ENCODE data around the gene EIF4ENIF1.
"Not testable (repeated sequence)": the region's sequence is repeated elsewhere in the genome, so short reads cannot be mapped to it uniquely, and the experiment has no call there.

Gene EIF4ENIF1

DNA sequence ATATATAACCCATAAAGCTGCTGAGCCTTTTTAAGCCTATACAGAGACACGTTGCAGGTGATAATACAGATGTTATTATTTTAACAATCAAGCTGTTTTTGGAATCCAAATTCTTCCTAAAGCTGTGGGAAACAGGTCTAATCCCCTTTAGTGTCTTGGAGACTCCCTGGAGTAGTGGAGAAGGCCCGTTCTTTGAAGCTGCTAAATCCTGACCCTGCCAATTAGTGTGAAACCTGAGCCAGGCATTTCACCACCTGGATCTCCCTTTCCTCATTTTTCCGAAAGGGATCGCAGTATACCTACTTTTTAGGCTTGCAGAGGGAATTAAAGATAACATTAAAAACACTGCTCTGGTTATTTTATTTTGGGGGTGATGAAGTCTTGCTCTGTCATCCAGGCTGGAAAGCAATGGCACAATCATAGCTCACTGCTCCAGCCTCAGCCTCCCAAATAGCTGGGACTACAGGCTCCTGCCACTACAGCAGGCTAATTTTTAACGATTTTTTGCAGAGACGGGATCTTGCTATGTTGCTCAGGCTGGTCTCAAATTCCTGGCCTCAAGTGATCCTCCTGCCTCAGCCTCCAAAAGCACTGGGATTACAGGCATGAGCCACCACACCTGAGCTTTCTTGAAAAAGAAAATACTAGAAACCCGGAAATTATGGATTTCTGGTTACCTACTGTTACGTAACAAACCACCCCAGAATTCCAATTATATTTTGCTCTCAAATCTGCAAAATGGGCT is 1.7 kb upstream of the EIF4ENIF1 start:
- DNase-seq = no peak

DNA sequence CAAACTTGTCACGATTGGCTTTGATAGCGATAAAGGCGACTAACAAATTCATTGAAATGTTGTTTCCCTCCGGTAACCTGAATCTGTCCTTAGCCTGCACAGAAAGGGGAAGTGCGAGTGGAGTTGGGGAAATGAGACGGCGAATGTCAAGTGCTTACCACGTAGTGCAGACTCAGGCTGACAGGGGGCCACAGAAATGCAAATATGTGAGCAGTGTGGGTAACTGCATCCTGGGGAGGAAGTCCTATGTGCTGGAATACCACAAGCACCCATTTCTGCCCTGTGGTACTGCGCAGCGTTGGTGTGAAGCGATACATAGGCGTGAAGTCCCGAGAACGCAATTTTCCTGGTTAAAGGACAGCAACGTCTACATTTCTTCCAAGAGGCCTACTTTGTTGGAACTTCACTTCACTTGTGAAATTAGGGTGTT is 869 bp upstream of the EIF4ENIF1 start:
- no peak for DNase-seq

- no peak for DNase-seq
Observed at GRCh38 chr22:31488988-31489617, 539 bp downstream of the EIF4ENIF1 start.

DNA sequence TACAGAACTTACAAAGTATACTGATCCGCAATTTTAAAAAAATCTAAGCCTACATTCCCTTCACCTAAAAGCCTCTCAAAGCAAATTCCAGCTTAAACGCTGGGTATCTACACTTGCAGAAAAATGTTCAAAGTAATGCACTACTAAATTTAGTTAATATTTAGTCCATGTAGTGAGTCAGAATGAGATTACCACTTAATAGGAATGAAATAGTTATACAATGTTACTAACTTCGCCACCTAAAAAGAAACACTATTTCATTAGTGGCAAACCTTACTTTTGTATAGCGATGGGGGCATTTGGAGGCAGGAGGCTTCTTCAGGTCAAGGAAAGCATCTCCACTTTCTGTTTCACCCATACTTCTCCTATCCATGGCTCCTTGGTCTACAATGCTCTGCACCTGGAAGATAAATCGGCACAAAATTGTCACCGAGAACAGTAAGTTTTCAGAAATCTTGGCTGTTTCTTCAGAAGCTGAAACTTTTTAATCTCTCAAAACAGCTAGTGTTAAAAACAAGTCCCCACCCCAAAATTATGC is 1.2 kb downstream of the EIF4ENIF1 start:
- no peak for DNase-seq

GRCh38 chr22:31486951-31487350 is 2.7 kb downstream of the EIF4ENIF1 start:
- no peak for DNase-seq

GRCh38 chr22:31486369-31486768 is 3.3 kb downstream of the EIF4ENIF1 start:
- not testable (repeated sequence) for DNase-seq

DNA sequence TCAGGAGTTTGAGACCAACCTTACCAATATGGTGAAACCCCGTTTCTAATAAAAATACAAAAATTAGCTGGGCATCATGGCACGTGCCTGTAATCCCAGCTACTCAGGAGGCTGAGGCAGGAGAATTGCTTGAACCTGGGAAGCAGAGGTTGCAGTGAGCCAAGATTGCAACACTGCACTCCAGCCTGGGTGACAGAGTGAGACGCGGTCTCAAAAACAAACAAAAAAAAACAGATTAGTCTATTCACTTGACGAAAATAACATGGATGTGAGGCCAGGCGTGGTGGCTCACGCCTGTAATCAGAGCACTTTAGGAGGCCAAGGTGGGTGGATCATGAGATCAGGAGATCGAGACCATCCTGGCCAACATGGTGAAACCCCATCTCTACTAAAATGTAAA is 7.2 kb downstream of the EIF4ENIF1 start:
- DNase-seq = not testable (repeated sequence)

- no peak for DNase-seq
Observed at GRCh38 chr22:31481129-31481528, 8.5 kb downstream of the EIF4ENIF1 start.

DNA sequence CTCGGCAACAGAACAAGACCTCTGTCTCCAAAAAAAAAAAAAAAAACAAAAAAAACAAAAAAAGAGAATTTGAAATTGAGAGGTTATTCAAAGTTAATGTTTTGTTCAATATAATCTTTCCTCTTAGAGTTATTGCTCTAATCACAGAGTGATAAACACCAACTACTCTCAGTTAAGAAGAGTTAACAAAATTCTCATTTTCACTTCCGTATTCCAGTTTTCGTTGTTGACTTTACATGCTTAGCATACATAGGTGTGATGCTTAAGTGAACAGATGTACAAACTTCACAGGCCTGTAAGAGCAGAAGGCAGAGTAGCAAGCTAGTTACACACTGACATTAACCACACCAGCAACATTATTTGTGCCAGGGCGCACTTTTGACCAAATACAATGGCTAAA is 12.3 kb downstream of the EIF4ENIF1 start:
- no peak for DNase-seq

DNA sequence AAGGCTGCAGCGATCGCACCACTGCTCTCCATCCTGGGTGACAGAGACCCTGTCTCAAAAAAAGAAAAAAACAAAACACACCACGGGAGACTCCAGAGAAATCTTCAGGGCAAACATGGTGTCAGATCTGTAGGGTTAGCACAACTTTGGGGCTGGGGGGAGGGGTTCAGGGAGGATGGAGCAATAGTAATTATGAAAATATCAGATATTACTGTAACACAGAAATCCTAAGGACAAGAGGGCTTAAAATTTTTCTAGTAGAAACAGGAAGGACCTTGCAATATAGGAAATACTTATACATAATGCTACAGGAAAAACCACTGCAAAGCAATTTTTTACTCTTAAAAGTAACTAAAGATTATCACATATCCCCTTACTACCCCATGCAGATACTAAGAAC is 13.8 kb downstream of the EIF4ENIF1 start:
- no peak for DNase-seq

- DNase-seq = no peak
Observed at GRCh38 chr22:31474743-31475142, 14.9 kb downstream of the EIF4ENIF1 start.

- no peak for DNase-seq
Observed at GRCh38 chr22:31465307-31465706, 24.3 kb downstream of the EIF4ENIF1 start.

DNA sequence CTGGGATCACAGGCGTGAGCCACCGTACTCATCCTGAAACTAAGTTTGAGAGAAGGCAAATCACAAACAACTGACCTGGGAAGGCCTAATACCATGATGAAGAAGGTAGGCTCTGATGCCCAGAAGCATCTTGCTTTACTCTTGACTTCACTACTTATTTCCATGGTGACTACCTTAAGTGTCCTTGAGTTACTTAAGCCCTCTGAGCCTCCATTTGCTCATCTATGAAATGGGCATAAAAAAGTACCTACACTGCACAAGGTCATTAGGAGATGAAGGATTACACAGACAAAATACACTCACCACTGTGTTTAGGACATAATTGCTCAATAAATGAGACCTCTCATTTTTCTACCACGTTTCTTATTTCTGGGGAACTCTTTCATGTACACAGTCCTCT is 27.9 kb downstream of the EIF4ENIF1 start:
- no peak for DNase-seq

DNA sequence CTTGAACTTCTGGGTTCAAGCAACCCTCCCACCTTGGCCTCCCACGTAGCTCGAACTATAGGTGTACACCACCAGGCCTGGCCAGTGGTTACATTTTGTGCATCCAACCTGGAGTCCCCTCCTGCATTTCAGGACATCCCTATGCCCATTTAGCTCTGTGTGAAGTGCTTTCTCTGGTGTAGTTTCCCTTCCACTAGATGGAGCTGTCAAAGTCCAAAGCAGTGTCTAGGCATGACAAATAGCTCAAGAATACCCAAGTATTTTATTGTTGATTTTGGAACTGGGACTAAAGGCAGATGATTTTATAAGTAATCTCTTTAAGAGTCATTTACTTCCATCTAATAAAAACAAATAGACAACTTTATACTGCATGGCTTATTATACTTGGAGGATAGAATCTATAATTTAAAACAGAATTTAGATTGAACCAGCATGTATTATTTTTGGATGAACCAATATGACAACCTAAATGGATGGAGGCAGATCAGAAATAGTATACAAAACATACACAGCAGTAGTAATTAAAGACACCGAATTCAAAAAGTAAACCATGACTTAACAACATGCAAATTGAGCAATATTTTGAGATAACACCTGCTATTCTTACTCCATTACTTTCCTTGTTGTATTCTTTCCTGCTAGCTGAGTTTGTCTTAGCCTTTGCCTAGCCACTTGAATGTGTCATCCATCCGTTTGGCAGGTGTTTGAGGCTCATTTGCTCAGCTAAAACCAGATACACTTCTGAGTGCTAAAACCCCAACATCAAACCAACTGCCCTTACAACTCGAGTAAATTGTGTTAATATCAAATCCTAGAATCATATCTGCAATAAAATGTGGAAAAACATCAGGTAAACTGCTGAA is 37.7 kb downstream of the EIF4ENIF1 start:
- DNase-seq = no peak

GRCh38 chr22:31449506-31449905 is 40.1 kb downstream of the EIF4ENIF1 start:
- no peak for DNase-seq

- DNase-seq = no peak
Observed at GRCh38 chr22:31448382-31448781, 41.3 kb downstream of the EIF4ENIF1 start.

DNA sequence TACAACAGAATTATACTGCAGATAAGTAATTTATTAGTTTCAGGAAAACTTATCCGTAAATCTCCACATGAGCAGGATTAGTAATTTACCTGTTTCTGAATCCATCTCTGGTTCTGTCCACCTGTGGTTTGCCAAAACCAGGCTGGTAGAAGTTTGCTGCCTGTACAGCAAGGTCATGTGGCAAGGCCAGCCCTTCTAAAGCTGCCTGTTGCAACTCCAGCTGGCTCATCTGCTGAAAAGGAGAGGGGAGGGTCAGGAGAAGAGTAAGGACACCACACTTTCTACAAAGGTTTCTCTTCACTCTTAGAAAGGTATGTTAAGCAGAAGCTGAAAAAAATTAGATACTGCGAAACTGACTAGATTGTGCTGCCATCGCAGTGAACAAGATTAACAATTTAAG is 42.3 kb downstream of the EIF4ENIF1 start:
- no peak for DNase-seq

GRCh38 chr22:31446767-31447166 is 42.9 kb downstream of the EIF4ENIF1 start:
- no peak for DNase-seq

- DNase-seq = no peak
Observed at GRCh38 chr22:31446208-31446607, 43.4 kb downstream of the EIF4ENIF1 start.

GRCh38 chr22:31445642-31446041 is 44.0 kb downstream of the EIF4ENIF1 start:
- no peak for DNase-seq

- no peak for DNase-seq
Observed at GRCh38 chr22:31443516-31443915, 46.1 kb downstream of the EIF4ENIF1 start.

DNA sequence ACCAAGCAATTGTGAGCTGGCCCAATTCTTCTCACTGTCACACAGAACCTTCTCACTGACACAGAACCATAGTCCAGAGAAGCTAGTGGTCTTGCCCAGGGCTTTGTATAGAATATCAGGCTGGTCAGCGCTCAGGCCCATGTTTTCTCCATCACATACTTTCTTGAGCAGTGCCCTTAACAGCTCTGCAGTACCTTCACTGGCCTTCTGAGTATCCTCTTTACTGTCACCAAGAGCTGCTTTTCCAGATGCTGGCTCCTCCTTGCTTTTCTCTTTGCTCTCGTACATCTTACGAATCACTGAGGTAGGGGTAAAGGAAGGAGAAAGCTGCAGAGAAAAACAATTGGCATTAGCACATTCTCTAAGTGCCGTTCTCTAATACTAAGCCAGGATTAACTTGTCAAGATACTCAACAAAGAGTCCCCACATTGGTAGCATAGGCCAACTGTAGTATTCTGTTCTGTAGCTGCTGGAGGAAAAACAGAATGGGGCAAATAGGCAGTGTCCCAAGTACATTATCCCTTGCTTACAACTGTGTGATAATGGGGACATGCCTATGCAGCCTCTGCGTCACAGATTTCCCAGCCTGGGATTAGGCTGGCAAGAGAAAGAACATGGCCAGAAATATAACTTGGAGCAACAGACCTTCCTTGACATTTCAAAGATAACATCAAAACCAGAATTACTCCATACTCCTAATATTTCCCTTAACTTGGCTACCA is 46.7 kb downstream of the EIF4ENIF1 start:
- no peak for DNase-seq

DNA sequence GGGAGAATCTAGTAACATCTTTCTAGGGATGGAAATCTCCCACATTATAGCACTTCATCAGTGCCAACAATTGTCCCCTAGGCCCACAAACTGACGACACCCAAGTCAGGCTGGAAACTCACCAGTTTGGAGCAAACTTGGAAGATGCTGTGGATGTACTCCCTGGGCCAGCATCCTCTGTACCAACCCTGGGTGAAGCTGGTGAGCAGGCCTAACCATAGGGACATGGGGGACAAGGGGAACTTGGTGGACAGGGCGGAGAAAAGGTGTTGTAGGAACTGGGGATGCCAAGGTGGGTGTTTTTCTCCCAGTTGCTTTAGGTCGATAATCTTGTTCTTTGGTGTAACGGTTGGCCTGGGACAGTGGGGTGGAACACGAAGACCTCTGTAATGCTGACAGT is 48.0 kb downstream of the EIF4ENIF1 start:
- no peak for DNase-seq
